OCI-LY3 (cell line): ENCODE data around the gene BICC1.

ENCODE experiments used
- H2AFZ ChIP-seq: fragments of 200-600, 300-600 bp; shearing (Covaris generic); 2 replicates; pipeline ENCODE4 v1.6.0; 2014; ENCODE audit warnings: antibody characterized with exemption, low read depth, low read length
- H3K27ac ChIP-seq: fragments of 200-600, 300-600 bp; sonication (generic); 2 replicates; pipeline ENCODE4 v1.5.1; 2014; ENCODE audit warnings: mild to moderate bottlenecking, low read length, moderate library complexity, mixed read lengths
- H3K27me3 ChIP-seq: fragments of 200-600, 300-600 bp; sonication (generic); 2 replicates; pipeline ENCODE4 v1.6.1; 2014; ENCODE audit warnings: low read depth, low read length, mixed read lengths
- H3K36me3 ChIP-seq: fragments of 200-600, 300-600 bp; sonication (generic); replicated peaks from 2 replicates; pipeline ENCODE3; 2014; ENCODE audit warnings: low read depth, low read length, mixed read lengths
- H3K4me1 ChIP-seq: fragments of 300-600, 200-600 bp; sonication (generic); 2 replicates; pipeline ENCODE4 v1.6.1; 2014; ENCODE audit warnings: low read length, mixed read lengths
- H3K4me2 ChIP-seq: fragments of 200-600, 300-600 bp; sonication (generic); 2 replicates; pipeline ENCODE4 v1.6.1; 2014; ENCODE audit warnings: low read length, mixed read lengths
- H3K4me3 ChIP-seq: fragments of 300-600, 200-600 bp; sonication (generic); 2 replicates; pipeline ENCODE4 v1.5.1; 2014; ENCODE audit warnings: antibody characterized with exemption, mild to moderate bottlenecking, low read length, moderate library complexity
- H3K79me2 ChIP-seq: fragments of 300-600, 200-600 bp; shearing (Covaris generic); 2 replicates; pipeline ENCODE4 v1.6.1; 2014; ENCODE audit warnings: mild to moderate bottlenecking, low read length, mixed read lengths
- H3K9ac ChIP-seq: fragments of 300-600, 200-600 bp; shearing (Covaris generic); 2 replicates; pipeline ENCODE4 v1.6.0; 2014; ENCODE audit warnings: mild to moderate bottlenecking, low read length, moderate library complexity
- H3K9me3 ChIP-seq: fragments of 200-600, 300-600 bp; shearing (Covaris generic); 2 replicates; pipeline ENCODE4 v1.6.1; 2014; ENCODE audit warnings: low read length, mixed read lengths; ENCODE audit not compliant: insufficient read depth
- H4K20me1 ChIP-seq: fragments of 200-600, 300-600 bp; sonication (generic); 2 replicates; pipeline ENCODE4 v1.6.1; 2016; ENCODE audit warnings: low read length, mixed read lengths; ENCODE audit not compliant: insufficient read depth
- CTCF ChIP-seq: fragments of 200-600, 300-600 bp; sonication (generic); IDR thresholded peaks from 2 replicates; pipeline ENCODE4 v1.5.1; 2014; ENCODE audit warnings: antibody characterized with exemption, low read length, low read depth
- EZH2phosphoT487 ChIP-seq: fragments of 200-600 bp; shearing (Covaris generic); IDR thresholded peaks from 2 replicates; pipeline ENCODE4 v1.6.1; 2018; ENCODE audit warnings: antibody characterized with exemption, mixed run types, low read depth

The BICC1 gene

GRCh38 chr10:58826694-58827093, 314.0 kb downstream of the BICC1 start:
- H3K4me2 ChIP-seq: no peak overlapping the region
- no peak overlapping the region for H3K9ac ChIP-seq
- H4K20me1 ChIP-seq: no peaks in the 10 kb centered on the region
- TF ChIP-seq CTCF: no peak
- TF ChIP-seq EZH2phosphoT487: no peak
- no peaks in the 10 kb centered on the region for H3K27me3 ChIP-seq
- no peaks in the 10 kb centered on the region for H3K79me2 ChIP-seq
- no peak overlapping the region for H3K4me3 ChIP-seq
- H3K4me1 ChIP-seq: no peaks in the 10 kb centered on the region
- no peaks in the 10 kb centered on the region for H3K36me3 ChIP-seq
- H3K9me3 ChIP-seq: no peaks in the 10 kb centered on the region
- no peak overlapping the region for H2AFZ ChIP-seq
- no peak overlapping the region for H3K27ac ChIP-seq

DNA sequence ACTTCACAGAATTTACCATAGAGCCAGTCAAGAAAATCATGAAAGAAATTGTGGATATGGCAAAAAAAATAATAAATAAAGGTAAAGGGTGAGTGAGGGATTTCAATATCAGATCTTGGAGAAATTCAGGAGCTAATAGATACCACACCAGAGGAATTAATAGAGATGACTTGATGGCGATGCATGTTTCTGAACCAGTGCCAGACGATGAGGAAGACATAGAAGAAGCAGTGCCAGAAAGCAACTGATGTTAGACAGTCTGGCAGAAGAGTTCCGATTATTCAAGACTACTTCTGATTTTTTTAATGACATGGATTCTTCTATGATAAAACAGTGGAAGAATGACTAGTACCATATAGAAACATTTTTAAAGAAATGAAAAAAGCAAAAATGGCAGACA, 314.7 kb downstream of the BICC1 start:
- Histone ChIP-seq H3K27ac (no peak overlapping the region), H4K20me1 (no peaks in the 10 kb centered on the region), H3K27me3 (no peaks in the 10 kb centered on the region), H3K36me3 (no peaks in the 10 kb centered on the region), H3K4me2 (no peak overlapping the region), H2AFZ (no peak overlapping the region), H3K9ac (no peak overlapping the region), H3K9me3 (no peaks in the 10 kb centered on the region), H3K4me1 (no peaks in the 10 kb centered on the region), H3K4me3 (no peak overlapping the region), H3K79me2 (no peaks in the 10 kb centered on the region)
- TF ChIP-seq CTCF: no peak
- no peak for TF ChIP-seq EZH2phosphoT487

GRCh38 chr10:58829839-58830238, 317.2 kb downstream of the BICC1 start:
- H3K79me2 ChIP-seq: no peaks in the 10 kb centered on the region
- H4K20me1 ChIP-seq: no peaks in the 10 kb centered on the region
- no peaks in the 10 kb centered on the region for H3K9me3 ChIP-seq
- no peak overlapping the region for H3K27ac ChIP-seq
- H3K4me2 ChIP-seq: no peak overlapping the region
- no peaks in the 10 kb centered on the region for H3K36me3 ChIP-seq
- TF ChIP-seq CTCF (no peak), EZH2phosphoT487 (no peak)
- H3K9ac ChIP-seq: no peak overlapping the region
- no peak overlapping the region for H3K4me3 ChIP-seq
- no peak overlapping the region for H2AFZ ChIP-seq
- no peaks in the 10 kb centered on the region for H3K4me1 ChIP-seq
- H3K27me3 ChIP-seq: no peaks in the 10 kb centered on the region

- no peak overlapping the region for H3K4me2 ChIP-seq
- H3K27me3 ChIP-seq: no peaks in the 10 kb centered on the region
- no peaks in the 10 kb centered on the region for H3K4me1 ChIP-seq
- H4K20me1 ChIP-seq: no peaks in the 10 kb centered on the region
- TF ChIP-seq EZH2phosphoT487 (no peak), CTCF (no peak)
- H3K79me2 ChIP-seq: no peaks in the 10 kb centered on the region
- H3K9me3 ChIP-seq: no peaks in the 10 kb centered on the region
- H3K9ac ChIP-seq: no peak overlapping the region
- no peak overlapping the region for H3K27ac ChIP-seq
- H3K4me3 ChIP-seq: no peak overlapping the region
- no peaks in the 10 kb centered on the region for H3K36me3 ChIP-seq
- no peak overlapping the region for H2AFZ ChIP-seq
Observed at GRCh38 chr10:58830697-58831096, 318.0 kb downstream of the BICC1 start.
